IPS-18c (cell line): ENCODE results near the gene MUC7.

Source experiments
- H3K4me3 ChIP-seq: 2 replicates; pipeline ENCODE4 v1.7.0; 2013; ENCODE audit warnings: low read depth, mild to moderate bottlenecking, low read length, moderate library complexity; ENCODE audit not compliant: insufficient read depth
- H3K9me3 ChIP-seq: one replicate; pipeline ENCODE4 v1.6.1; 2013; ENCODE audit warnings: mild to moderate bottlenecking, low read length, moderate library complexity; ENCODE audit not compliant: control insufficient read depth, insufficient read depth

The MUC7 gene

DNA sequence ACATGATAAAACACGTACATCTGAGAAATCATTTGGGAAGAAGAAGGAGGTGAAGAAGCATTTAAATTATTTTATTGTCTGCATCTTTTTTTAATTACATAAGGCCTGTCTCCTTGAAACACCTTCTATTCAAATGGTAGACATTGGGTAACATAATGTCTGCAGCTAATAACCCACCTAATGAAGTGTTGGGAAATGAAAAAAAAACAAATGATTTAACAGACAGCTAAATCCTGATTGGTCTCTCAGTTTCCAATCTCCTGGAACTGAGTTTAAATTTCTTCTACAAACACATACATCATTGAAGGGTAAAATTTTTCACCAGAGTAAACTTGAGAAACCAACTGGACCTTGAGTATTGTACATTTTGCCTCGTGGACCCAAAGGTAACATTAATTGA, 46.3 kb downstream of the MUC7 start, which contains the start of gene AMTN:
Gene AMTN (plus strand): TSS at position 301 of the 400 bp plus-strand sequence. CDS start 209 bp downstream, outside the sequence.
- Histone ChIP-seq H3K9me3 (no peaks in the 10 kb centered on the region), H3K4me3 (no peak within 1 kb of the TSS)

DNA sequence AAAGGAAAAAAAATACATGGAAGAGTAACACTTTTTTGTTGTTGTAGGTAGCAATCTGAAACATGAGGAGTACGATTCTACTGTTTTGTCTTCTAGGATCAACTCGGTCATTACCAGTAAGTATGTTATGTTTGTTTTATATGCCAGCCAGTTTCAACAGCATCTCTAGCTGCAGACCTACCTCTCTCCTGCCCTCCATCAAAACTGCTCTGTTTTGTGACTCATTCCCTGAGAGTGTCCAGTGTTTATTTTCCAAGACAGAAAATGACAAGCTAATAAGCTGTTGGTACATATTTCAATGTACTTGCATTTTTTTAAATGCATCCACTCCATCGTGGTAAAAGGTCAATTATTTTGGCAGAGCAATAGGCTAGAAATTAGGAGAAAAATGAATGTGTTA, 46.7 kb downstream of the MUC7 start:
- no peaks in the 10 kb centered on the region for H3K9me3 ChIP-seq
- H3K4me3 ChIP-seq: no peak overlapping the region

DNA sequence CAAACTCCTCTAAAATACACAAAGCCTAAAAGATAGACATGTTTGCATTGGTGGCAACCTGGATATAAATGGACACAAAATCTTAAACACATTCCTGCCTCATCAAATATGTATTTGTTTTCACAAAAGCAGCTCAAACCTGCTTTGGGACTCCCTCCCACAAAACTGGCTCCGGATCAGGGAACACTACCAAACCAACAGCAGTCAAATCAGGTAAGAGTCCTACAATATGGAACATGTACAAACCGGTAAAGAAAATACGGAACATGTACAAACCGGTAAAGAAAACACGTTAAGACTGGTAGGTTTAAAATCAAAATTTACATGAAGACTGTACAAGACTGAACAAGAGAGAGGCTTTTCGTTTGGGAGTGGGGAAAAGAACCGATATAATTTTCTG, 50.6 kb downstream of the MUC7 start:
- H3K4me3 ChIP-seq: no peak overlapping the region
- H3K9me3 ChIP-seq: no peaks in the 10 kb centered on the region

DNA sequence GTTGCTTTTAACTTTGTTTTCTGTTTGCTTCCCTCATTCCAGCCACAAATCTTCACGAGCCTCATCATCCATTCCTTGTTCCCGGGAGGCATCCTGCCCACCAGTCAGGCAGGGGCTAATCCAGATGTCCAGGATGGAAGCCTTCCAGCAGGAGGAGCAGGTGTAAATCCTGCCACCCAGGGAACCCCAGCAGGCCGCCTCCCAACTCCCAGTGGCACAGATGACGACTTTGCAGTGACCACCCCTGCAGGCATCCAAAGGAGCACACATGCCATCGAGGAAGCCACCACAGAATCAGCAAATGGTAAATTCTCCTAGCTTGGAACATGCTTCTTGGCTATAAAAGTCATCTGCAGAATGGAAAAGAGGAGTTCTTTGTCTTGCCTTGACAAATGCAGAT, 59.0 kb downstream of the MUC7 start:
- Histone ChIP-seq H3K4me3 (no peak overlapping the region), H3K9me3 (no peaks in the 10 kb centered on the region)

DNA sequence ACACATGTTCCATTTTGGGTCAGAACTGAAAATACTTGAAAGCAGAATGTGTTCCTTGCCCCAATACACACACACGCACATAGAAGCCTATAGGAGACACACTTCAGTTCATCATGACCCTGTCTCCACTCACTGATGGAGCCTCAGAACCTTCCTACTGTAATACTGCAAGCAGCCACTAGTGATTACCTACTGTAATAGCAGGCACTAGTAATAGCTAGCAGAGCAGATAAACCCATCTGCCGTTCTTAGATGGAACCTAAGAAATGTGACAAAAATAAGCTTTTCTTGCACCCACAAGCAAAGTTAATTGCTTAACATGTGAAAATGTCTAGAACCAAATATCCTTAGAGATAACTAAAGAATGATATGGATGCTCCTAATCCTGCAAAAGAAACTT, 60.0 kb downstream of the MUC7 start:
- H3K4me3 ChIP-seq: no peak overlapping the region
- H3K9me3 ChIP-seq: no peaks in the 10 kb centered on the region
